GM23338 (cell line): ENCODE data around the gene PLD1. TPM values are rescaled to one million over a fixed set of nuclear protein-coding genes. Genes with fewer than 3 reads are reported as not detected.

Experiments used
- ATAC-seq: fragments of 200-7000 bp; cut with Tn5 transposase; 3 replicates; pipeline ENCODE4 v1.9.1; 2020
- DNase-seq: peaks from one replicate; pipeline ENCODE4 v3.0.0-alpha.2; 2015; ENCODE audit warnings: low spot score
- H2AFZ ChIP-seq: fragments of 200-600 bp; sonication (generic); 2 replicates; pipeline ENCODE4 v1.8.0; 2016; ENCODE audit warnings: antibody characterized with exemption, mild to moderate bottlenecking, moderate library complexity
- H3F3A ChIP-seq: fragments of 200-600 bp; sonication (generic); replicated peaks from 2 replicates; pipeline ENCODE4 v1.8.0; 2017; ENCODE audit warnings: antibody characterized with exemption, mixed run types, low read depth
- H3K27ac ChIP-seq: fragments of 200-600 bp; sonication (generic); 2 replicates; pipeline ENCODE4 v1.6.1; 2016; ENCODE audit warnings: low read depth
- H3K27me3 ChIP-seq: fragments of 200-600 bp; sonication (generic); 2 replicates; pipeline ENCODE4 v1.8.0; 2016; ENCODE audit warnings: mild to moderate bottlenecking, mixed run types, moderate library complexity; ENCODE audit not compliant: insufficient read depth
- H3K36me3 ChIP-seq: fragments of 200-600 bp; sonication (generic); 2 replicates; pipeline ENCODE4 v1.8.0; 2016; ENCODE audit warnings: mild to moderate bottlenecking; ENCODE audit not compliant: insufficient read depth
- H3K4me1 ChIP-seq: fragments of 200-600 bp; sonication (generic); 2 replicates; pipeline ENCODE4 v1.8.0; 2016; ENCODE audit warnings: mild to moderate bottlenecking, moderate library complexity; ENCODE audit not compliant: insufficient read depth
- H3K4me2 ChIP-seq: fragments of 200-600 bp; sonication (generic); 2 replicates; pipeline ENCODE4 v1.7.1; 2017; ENCODE audit warnings: mixed run types
- H3K4me3 ChIP-seq: fragments of 200-600 bp; sonication (generic); 2 replicates; pipeline ENCODE4 v1.6.1; 2016; ENCODE audit warnings: mixed run types
- H3K79me2 ChIP-seq: fragments of 200-600 bp; sonication (generic); replicated peaks from 2 replicates; pipeline ENCODE4 v1.8.0; 2017; ENCODE audit warnings: mild to moderate bottlenecking; ENCODE audit not compliant: insufficient read depth
- H3K9me2 ChIP-seq: fragments of 200-600 bp; sonication (generic); 2 replicates; pipeline ENCODE4 v1.8.0; 2017; ENCODE audit not compliant: insufficient read depth
- H4K20me1 ChIP-seq: fragments of 200-600 bp; sonication (generic); replicated peaks from 2 replicates; pipeline ENCODE4 v1.8.0; 2017; ENCODE audit warnings: mild to moderate bottlenecking; ENCODE audit not compliant: insufficient read depth
- H3K27ac Mint-ChIP-seq: 2 replicates; pipeline ENCODE4 v1.8.0; 2020; ENCODE audit warnings: inconsistent platforms, mild to moderate bottlenecking, moderate library complexity, mixed read lengths
- H3K27me3 Mint-ChIP-seq: 3 replicates; pipeline ENCODE4 v1.8.0; 2022; ENCODE audit warnings: low read depth, mild to moderate bottlenecking, moderate library complexity, mixed read lengths, inconsistent platforms; ENCODE audit not compliant: insufficient read depth, poor library complexity
- H3K36me3 Mint-ChIP-seq: 3 replicates; pipeline ENCODE4 v1.8.0; 2021; ENCODE audit warnings: low read depth, mild to moderate bottlenecking, inconsistent platforms, moderate library complexity, mixed read lengths
- H3K4me1 Mint-ChIP-seq: 3 replicates; pipeline ENCODE4 v1.8.0; 2020; ENCODE audit warnings: mild to moderate bottlenecking, inconsistent platforms, mixed read lengths
- H3K4me3 Mint-ChIP-seq: 3 replicates; pipeline ENCODE4 v1.8.0; 2021; ENCODE audit warnings: moderate library complexity, mild to moderate bottlenecking, inconsistent platforms, mixed read lengths
- H3K9me3 Mint-ChIP-seq: 3 replicates; pipeline ENCODE4 v1.8.0; 2020; ENCODE audit warnings: moderate library complexity, mild to moderate bottlenecking, inconsistent platforms, mixed read lengths
- CREB1 ChIP-seq: fragments of 250-450 bp; sonication (Bioruptor Pico); IDR thresholded peaks from 2 replicates; pipeline ENCODE4 v1.5.0; 2020; ENCODE audit warnings: low read depth, mild to moderate bottlenecking, moderate library complexity
- EZH2 ChIP-seq: fragments of 200-600 bp; sonication (generic); IDR thresholded peaks from one replicate; pipeline ENCODE4 v1.8.0; 2017; ENCODE audit warnings: antibody characterized with exemption, mild to moderate bottlenecking, low read depth; ENCODE audit not compliant: unreplicated experiment
- EZH2phosphoT487 ChIP-seq: fragments of 200-600 bp; sonication (generic); IDR thresholded peaks from one replicate; pipeline ENCODE4 v1.8.1; 2018; ENCODE audit warnings: antibody characterized with exemption; ENCODE audit not compliant: unreplicated experiment
- JUNB ChIP-seq: IDR thresholded peaks from one replicate; pipeline ENCODE4 v1.6.1; 2016; ENCODE audit warnings: antibody characterized with exemption; ENCODE audit not compliant: unreplicated experiment
- NANOG ChIP-seq: IDR thresholded peaks from 2 replicates; pipeline ENCODE4 v1.6.1; 2016; ENCODE audit warnings: antibody characterized with exemption, borderline replicate concordance
- POLR2AphosphoS5 ChIP-seq: IDR thresholded peaks from 2 replicates; pipeline ENCODE4 v1.6.1; 2016; ENCODE audit warnings: antibody characterized with exemption, low read depth
- STAT1 ChIP-seq: IDR thresholded peaks from one replicate; pipeline ENCODE4 v1.6.1; 2016; ENCODE audit warnings: antibody characterized with exemption; ENCODE audit not compliant: unreplicated experiment
- ZNF114 ChIP-seq: fragments of 250-450 bp; sonication (Bioruptor Pico); IDR thresholded peaks from 2 replicates; pipeline ENCODE4 v1.5.0; 2020; ENCODE audit warnings: mild to moderate bottlenecking, moderate library complexity
- polyA plus RNA-seq: library from polyadenylated mRNA; unstranded; fragments of >200 nt; fragmentation: Nextera tagmentation; extraction: Ambion mirVana; gene quantifications from 2 replicates; pipeline ENCODE4 v1.2.1, GENCODE V29; 2016
- total RNA-seq: library from RNA; depleted of rRNA; stranded (reverse); fragments of >200 nt; shearing (Covaris generic); gene quantifications from 2 replicates; pipeline ENCODE4 v1.2.3, GENCODE V29; 2014
- TF ChIP-seq, protein P1 (sequence below): IDR thresholded peaks from 2 replicates; pipeline ENCODE4 v1.6.1; 2016; ENCODE audit warnings: antibody characterized with exemption
- TF ChIP-seq, protein P2 (sequence below): fragments of 250-450 bp; sonication (Bioruptor Pico); IDR thresholded peaks from 2 replicates; pipeline ENCODE4 v1.5.0; 2020; ENCODE audit warnings: mild to moderate bottlenecking, moderate library complexity
- TF ChIP-seq, protein P3 (sequence below): IDR thresholded peaks from one replicate; pipeline ENCODE4 v1.6.1; 2018; ENCODE audit warnings: antibody characterized with exemption; ENCODE audit not compliant: unreplicated experiment
- TF ChIP-seq, protein P4 (sequence below), 2 experiments: fragments of 200-600 bp in 1 of 2; sonication (generic) in 1 of 2; conservative IDR thresholded peaks; 2 replicates each; pipeline versions ENCODE4 v1.5.1 to v1.6.1; 2016 to 2017; ENCODE audit warnings: antibody characterized with exemption in 2 of 2, low read depth in 2 of 2, mild to moderate bottlenecking in 2 of 2, moderate library complexity in 1 of 2

The PLD1 gene
- total and polyA plus RNA-seq, 2 experiments from 2014 or later: 1.4 to 2.2 TPM

DNA sequence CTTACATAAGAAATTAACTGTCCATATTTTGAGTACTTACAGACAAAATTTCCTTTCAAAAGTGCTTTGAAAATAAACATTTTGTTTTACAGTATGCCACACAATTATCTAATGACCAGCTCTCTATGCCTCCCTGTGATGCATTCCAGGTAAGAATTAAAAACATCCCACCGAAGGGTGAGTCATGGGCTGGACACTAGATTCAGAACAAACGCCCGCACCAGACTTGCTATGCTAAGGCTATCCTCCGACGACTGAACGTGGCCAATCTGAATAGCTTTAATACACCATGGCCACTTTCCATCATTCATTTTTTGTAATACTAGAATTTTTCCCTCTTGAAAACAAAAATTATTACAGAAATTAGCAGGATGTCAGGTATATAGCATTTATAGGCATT, 210.3 kb downstream of the PLD1 start:
- Mint-ChIP-seq H3K27ac (no peak overlapping the region), H3K9me3 (no peaks in the 10 kb centered on the region), H3K4me3 (no peak overlapping the region), H3K4me1 (no peaks in the 10 kb centered on the region), H3K36me3 (no peaks in the 10 kb centered on the region), H3K27me3 (no peaks in the 10 kb centered on the region)
- no peaks in the 10 kb centered on the region for H3K36me3 ChIP-seq
- H4K20me1 ChIP-seq: no peaks in the 10 kb centered on the region
- H3K4me1 ChIP-seq: no peaks in the 10 kb centered on the region
- no peak overlapping the region for H3K4me3 ChIP-seq
- DNase-seq (no peak), ATAC-seq (no peak)
- no peaks in the 10 kb centered on the region for H3K27me3 ChIP-seq
- no peaks in the 10 kb centered on the region for H3K79me2 ChIP-seq
- H2AFZ ChIP-seq: no peak overlapping the region
- TF ChIP-seq, protein P1, sequence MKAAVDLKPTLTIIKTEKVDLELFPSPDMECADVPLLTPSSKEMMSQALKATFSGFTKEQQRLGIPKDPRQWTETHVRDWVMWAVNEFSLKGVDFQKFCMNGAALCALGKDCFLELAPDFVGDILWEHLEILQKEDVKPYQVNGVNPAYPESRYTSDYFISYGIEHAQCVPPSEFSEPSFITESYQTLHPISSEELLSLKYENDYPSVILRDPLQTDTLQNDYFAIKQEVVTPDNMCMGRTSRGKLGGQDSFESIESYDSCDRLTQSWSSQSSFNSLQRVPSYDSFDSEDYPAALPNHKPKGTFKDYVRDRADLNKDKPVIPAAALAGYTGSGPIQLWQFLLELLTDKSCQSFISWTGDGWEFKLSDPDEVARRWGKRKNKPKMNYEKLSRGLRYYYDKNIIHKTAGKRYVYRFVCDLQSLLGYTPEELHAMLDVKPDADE: no peak
- no peak for TF ChIP-seq JUNB
- TF ChIP-seq POLR2AphosphoS5: no peak
- no peak for TF ChIP-seq CREB1
- TF ChIP-seq, protein P2, sequence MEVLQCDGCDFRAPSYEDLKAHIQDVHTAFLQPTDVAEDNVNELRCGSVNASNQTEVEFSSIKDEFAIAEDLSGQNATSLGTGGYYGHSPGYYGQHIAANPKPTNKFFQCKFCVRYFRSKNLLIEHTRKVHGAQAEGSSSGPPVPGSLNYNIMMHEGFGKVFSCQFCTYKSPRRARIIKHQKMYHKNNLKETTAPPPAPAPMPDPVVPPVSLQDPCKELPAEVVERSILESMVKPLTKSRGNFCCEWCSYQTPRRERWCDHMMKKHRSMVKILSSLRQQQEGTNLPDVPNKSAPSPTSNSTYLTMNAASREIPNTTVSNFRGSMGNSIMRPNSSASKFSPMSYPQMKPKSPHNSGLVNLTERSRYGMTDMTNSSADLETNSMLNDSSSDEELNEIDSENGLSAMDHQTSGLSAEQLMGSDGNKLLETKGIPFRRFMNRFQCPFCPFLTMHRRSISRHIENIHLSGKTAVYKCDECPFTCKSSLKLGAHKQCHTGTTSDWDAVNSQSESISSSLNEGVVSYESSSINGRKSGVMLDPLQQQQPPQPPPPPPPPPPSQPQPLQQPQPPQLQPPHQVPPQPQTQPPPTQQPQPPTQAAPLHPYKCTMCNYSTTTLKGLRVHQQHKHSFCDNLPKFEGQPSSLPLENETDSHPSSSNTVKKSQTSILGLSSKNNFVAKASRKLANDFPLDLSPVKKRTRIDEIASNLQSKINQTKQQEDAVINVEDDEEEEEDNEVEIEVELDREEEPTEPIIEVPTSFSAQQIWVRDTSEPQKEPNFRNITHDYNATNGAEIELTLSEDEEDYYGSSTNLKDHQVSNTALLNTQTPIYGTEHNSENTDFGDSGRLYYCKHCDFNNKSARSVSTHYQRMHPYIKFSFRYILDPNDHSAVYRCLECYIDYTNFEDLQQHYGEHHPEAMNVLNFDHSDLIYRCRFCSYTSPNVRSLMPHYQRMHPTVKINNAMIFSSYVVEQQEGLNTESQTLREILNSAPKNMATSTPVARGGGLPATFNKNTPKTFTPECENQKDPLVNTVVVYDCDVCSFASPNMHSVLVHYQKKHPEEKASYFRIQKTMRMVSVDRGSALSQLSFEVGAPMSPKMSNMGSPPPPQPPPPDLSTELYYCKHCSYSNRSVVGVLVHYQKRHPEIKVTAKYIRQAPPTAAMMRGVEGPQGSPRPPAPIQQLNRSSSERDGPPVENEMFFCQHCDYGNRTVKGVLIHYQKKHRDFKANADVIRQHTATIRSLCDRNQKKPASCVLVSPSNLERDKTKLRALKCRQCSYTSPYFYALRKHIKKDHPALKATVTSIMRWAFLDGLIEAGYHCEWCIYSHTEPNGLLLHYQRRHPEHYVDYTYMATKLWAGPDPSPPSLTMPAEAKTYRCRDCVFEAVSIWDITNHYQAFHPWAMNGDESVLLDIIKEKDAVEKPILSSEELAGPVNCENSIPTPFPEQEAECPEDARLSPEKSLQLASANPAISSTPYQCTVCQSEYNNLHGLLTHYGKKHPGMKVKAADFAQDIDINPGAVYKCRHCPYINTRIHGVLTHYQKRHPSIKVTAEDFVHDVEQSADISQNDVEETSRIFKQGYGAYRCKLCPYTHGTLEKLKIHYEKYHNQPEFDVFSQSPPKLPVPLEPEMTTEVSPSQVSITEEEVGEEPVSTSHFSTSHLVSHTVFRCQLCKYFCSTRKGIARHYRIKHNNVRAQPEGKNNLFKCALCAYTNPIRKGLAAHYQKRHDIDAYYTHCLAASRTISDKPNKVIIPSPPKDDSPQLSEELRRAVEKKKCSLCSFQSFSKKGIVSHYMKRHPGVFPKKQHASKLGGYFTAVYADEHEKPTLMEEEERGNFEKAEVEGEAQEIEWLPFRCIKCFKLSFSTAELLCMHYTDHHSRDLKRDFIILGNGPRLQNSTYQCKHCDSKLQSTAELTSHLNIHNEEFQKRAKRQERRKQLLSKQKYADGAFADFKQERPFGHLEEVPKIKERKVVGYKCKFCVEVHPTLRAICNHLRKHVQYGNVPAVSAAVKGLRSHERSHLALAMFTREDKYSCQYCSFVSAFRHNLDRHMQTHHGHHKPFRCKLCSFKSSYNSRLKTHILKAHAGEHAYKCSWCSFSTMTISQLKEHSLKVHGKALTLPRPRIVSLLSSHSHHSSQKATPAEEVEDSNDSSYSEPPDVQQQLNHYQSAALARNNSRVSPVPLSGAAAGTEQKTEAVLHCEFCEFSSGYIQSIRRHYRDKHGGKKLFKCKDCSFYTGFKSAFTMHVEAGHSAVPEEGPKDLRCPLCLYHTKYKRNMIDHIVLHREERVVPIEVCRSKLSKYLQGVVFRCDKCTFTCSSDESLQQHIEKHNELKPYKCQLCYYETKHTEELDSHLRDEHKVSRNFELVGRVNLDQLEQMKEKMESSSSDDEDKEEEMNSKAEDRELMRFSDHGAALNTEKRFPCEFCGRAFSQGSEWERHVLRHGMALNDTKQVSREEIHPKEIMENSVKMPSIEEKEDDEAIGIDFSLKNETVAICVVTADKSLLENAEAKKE (CRISPR knock-in tag): no peak
- TF ChIP-seq ZNF114 (CRISPR knock-in tag): no peak
- TF ChIP-seq EZH2phosphoT487: no peak
- TF ChIP-seq, protein P3, sequence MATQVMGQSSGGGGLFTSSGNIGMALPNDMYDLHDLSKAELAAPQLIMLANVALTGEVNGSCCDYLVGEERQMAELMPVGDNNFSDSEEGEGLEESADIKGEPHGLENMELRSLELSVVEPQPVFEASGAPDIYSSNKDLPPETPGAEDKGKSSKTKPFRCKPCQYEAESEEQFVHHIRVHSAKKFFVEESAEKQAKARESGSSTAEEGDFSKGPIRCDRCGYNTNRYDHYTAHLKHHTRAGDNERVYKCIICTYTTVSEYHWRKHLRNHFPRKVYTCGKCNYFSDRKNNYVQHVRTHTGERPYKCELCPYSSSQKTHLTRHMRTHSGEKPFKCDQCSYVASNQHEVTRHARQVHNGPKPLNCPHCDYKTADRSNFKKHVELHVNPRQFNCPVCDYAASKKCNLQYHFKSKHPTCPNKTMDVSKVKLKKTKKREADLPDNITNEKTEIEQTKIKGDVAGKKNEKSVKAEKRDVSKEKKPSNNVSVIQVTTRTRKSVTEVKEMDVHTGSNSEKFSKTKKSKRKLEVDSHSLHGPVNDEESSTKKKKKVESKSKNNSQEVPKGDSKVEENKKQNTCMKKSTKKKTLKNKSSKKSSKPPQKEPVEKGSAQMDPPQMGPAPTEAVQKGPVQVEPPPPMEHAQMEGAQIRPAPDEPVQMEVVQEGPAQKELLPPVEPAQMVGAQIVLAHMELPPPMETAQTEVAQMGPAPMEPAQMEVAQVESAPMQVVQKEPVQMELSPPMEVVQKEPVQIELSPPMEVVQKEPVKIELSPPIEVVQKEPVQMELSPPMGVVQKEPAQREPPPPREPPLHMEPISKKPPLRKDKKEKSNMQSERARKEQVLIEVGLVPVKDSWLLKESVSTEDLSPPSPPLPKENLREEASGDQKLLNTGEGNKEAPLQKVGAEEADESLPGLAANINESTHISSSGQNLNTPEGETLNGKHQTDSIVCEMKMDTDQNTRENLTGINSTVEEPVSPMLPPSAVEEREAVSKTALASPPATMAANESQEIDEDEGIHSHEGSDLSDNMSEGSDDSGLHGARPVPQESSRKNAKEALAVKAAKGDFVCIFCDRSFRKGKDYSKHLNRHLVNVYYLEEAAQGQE: no peak
- no peak for TF ChIP-seq NANOG
- TF ChIP-seq, protein P4, sequence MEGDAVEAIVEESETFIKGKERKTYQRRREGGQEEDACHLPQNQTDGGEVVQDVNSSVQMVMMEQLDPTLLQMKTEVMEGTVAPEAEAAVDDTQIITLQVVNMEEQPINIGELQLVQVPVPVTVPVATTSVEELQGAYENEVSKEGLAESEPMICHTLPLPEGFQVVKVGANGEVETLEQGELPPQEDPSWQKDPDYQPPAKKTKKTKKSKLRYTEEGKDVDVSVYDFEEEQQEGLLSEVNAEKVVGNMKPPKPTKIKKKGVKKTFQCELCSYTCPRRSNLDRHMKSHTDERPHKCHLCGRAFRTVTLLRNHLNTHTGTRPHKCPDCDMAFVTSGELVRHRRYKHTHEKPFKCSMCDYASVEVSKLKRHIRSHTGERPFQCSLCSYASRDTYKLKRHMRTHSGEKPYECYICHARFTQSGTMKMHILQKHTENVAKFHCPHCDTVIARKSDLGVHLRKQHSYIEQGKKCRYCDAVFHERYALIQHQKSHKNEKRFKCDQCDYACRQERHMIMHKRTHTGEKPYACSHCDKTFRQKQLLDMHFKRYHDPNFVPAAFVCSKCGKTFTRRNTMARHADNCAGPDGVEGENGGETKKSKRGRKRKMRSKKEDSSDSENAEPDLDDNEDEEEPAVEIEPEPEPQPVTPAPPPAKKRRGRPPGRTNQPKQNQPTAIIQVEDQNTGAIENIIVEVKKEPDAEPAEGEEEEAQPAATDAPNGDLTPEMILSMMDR (conservative IDR thresholded peaks at IDR 0.05; ENCODE audit: low read depth in 2 of 2): no peak
- no peak for TF ChIP-seq STAT1
- no peak for TF ChIP-seq EZH2
- H3K4me2 ChIP-seq: no peak overlapping the region
- no peak overlapping the region for H3K27ac ChIP-seq
- H3F3A ChIP-seq: no peaks in the 10 kb centered on the region
- H3K9me2 ChIP-seq: no peaks in the 10 kb centered on the region
